K562 (cell line): ENCODE results near the gene AIG1. TPM values are rescaled to one million over a fixed set of nuclear protein-coding genes. Genes with fewer than 3 reads are reported as not detected.
A peak's percentile ranks its signal among the peaks of the same experiment; 100 is the strongest.

ENCODE experiments used
- C11orf30 ChIP-seq: fragments of 450-650 bp; IDR thresholded peaks from 2 replicates; pipeline ENCODE4 v1.6.1; 2016; ENCODE audit warnings: low read depth, mild to moderate bottlenecking
- DMBX1 ChIP-seq: fragments of 250-450 bp; sonication (Bioruptor Pico); IDR thresholded peaks from 2 replicates; pipeline ENCODE4 v1.8.0; 2022; ENCODE audit warnings: inconsistent platforms, mild to moderate bottlenecking, moderate library complexity, borderline replicate concordance
- E4F1 ChIP-seq: fragments of 250-450 bp; sonication (Bioruptor Pico); IDR thresholded peaks from 2 replicates; pipeline ENCODE4 v1.5.0; 2021; ENCODE audit warnings: mild to moderate bottlenecking, borderline replicate concordance
- MGA ChIP-seq: fragments of 450-650 bp; IDR thresholded peaks from 2 replicates; pipeline ENCODE4 v1.6.1; 2016; ENCODE audit warnings: mild to moderate bottlenecking, moderate library complexity
- NELFE ChIP-seq: IDR thresholded peaks from 2 replicates; pipeline ENCODE4 v1.6.1; 2011; ENCODE audit warnings: mild to moderate bottlenecking; ENCODE audit not compliant: insufficient read depth, insufficient read length
- SNAPC5 ChIP-seq: fragments of 250-450 bp; sonication (Bioruptor Pico); IDR thresholded peaks from 2 replicates; pipeline ENCODE4 v1.8.0; 2021; ENCODE audit warnings: moderate library complexity, mild to moderate bottlenecking, inconsistent platforms
- STAT5A ChIP-seq: IDR thresholded peaks from 2 replicates; pipeline ENCODE4 v1.6.1; 2012; ENCODE audit warnings: low read length, inconsistent platforms, borderline replicate concordance
- TAF15 ChIP-seq: fragments of 200-400 bp; formaldehyde crosslinking; IDR thresholded peaks from 2 replicates; pipeline ENCODE4 v1.6.1; 2017; ENCODE audit warnings: mild to moderate bottlenecking, low read depth, low read length, moderate library complexity
- YBX1 ChIP-seq: fragments of 450-650 bp; IDR thresholded peaks from 2 replicates; pipeline ENCODE4 v1.7.1; 2016; ENCODE audit warnings: mild to moderate bottlenecking
- ZEB2 ChIP-seq: fragments of 450-650 bp; IDR thresholded peaks from 2 replicates; pipeline ENCODE4 v1.6.1; 2016
- ZNF174 ChIP-seq: fragments of 250-450 bp; sonication (Bioruptor Pico); IDR thresholded peaks from 2 replicates; pipeline ENCODE4 v1.4.0; 2020; ENCODE audit warnings: mild to moderate bottlenecking
- polyA plus RNA-seq, 8 experiments: library from polyadenylated mRNA; depleted of rRNA in 4 of 8; stranded (reverse) in 5 of 8; unstranded in 3 of 8; fragments of >200 nt; fragmentation: Nextera tagmentation in 2 of 8; fragmentation: Illumina TruSeq in 1 of 8; extraction: Ambion mirVana in 2 of 8; extraction: Trizol in 1 of 8; gene quantifications; 2 replicates each; pipeline versions ENCODE4 v1.2.1 to v1.2.3, GENCODE V29; 2011 to 2014; ENCODE audit warnings: inconsistent platforms in 1 of 8, missing spikeins in 1 of 8
- total RNA-seq, 7 experiments: library from RNA; depleted of rRNA in 6 of 7; stranded (reverse); fragments of >200 nt in 6 of 7; fragmentation: Illumina TruSeq in 2 of 7; extraction: Trizol in 2 of 7; gene quantifications; 2 replicates each; pipeline versions ENCODE4 v1.2.1 to v1.2.3, GENCODE V29; 2011 to 2021; ENCODE audit warnings: low replicate concordance in 1 of 7

Gene AIG1
- total and polyA plus RNA-seq, 9 of the 15 experiments (the other 6 are each of a cell fraction or from before 2014, with no cell fraction given) = 74.8 to 333 (median 127) TPM

GRCh38 chr6:143227675-143228074 is 167.0 kb downstream of the AIG1 start (continued):
- no peak for TF ChIP-seq SNAPC5 (CRISPR knock-in tag)
- TF ChIP-seq STAT5A = no peak
- TF ChIP-seq NELFE = no peak
- no peak for TF ChIP-seq TAF15
- TF ChIP-seq E4F1 (CRISPR knock-in tag) = no peak
- TF ChIP-seq C11orf30 = peak; percentile 87
- peak; percentile 37; the same call in 1 of the 2 replicates for TF ChIP-seq MGA
- peak; percentile 29; the same call in 1 of the 2 replicates for TF ChIP-seq ZEB2
- no peak for TF ChIP-seq YBX1
- no peak for TF ChIP-seq DMBX1 (CRISPR knock-in tag)
- no peak for TF ChIP-seq ZNF174
